GM12891 (cell line): ENCODE measurements around the gene KCNJ9.

Source experiments
- DNase-seq: peaks from one replicate; pipeline ENCODE4 v3.0.0; 2011; ENCODE audit warnings: low spot score; ENCODE audit not compliant: insufficient read length
- FAIRE-seq: peaks from 2 replicates; lab custom pipeline; 2011; peaks lifted over from hg19 to GRCh38; lab: Jason Lieb, UNC
- PAX5 ChIP-seq: IDR thresholded peaks from 2 replicates; pipeline ENCODE4 v1.6.1; 2011; ENCODE audit warnings: low read length, moderate library complexity, mild to moderate bottlenecking; ENCODE audit not compliant: insufficient read depth, severe bottlenecking
- POLR2A ChIP-seq: IDR thresholded peaks from 2 replicates; pipeline ENCODE4 v1.6.1; 2011; ENCODE audit warnings: low read depth, low read length, control low read depth
- POLR2AphosphoS5 ChIP-seq: IDR thresholded peaks from 2 replicates; pipeline ENCODE4 v1.6.1; 2011; ENCODE audit warnings: low read depth, low read length, control low read depth
- POU2F2 ChIP-seq: IDR thresholded peaks from 2 replicates; pipeline ENCODE4 v1.6.1; 2011; ENCODE audit warnings: low read depth, mild to moderate bottlenecking, control low read depth, low read length, moderate library complexity
- SPI1 ChIP-seq: IDR thresholded peaks from 2 replicates; pipeline ENCODE4 v1.6.1; 2011; ENCODE audit warnings: low read depth, low read length, control low read depth
- TAF1 ChIP-seq: IDR thresholded peaks from 2 replicates; pipeline ENCODE4 v1.6.1; 2011; ENCODE audit warnings: low read depth, low read length, control low read depth

The KCNJ9 gene

DNA sequence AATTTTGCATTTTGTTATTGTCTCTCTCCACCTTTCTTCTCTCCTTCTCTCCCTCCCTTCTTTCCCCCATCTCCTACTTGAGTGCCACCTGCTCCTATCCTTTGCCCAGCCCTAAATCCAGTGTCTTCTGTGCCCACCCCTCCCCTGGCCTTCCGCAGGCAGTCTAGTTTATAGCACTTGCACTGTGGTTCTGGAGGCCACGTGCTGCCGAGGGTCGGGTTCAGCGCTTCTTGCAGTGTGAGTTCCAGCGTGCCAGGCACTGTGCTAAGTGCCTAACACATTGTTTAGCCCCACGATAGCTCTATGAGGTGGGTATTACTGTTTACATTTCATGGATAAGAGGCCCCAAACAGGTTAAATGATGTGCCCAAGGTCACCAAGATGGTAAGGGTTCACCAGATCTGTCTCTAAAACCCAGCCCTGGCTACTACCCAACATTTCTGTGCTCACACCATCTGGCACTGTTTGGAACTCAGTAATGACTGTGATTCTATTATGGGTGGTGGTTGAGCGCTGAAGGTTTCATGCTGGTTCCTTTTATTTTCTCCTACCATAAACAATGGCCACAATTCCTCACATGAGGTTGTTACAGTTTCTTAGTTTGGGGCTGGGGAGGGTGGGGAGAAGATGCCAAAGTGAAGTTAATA, 56.0 kb downstream of the KCNJ9 start:
- no peak for DNase-seq
- no peak for FAIRE-seq
- TF ChIP-seq POLR2AphosphoS5 = no peak
- TF ChIP-seq SPI1 = no peak
- TF ChIP-seq TAF1 = no peak
- TF ChIP-seq POLR2A = no peak
- TF ChIP-seq PAX5 = no peak
- no peak for TF ChIP-seq POU2F2

DNA sequence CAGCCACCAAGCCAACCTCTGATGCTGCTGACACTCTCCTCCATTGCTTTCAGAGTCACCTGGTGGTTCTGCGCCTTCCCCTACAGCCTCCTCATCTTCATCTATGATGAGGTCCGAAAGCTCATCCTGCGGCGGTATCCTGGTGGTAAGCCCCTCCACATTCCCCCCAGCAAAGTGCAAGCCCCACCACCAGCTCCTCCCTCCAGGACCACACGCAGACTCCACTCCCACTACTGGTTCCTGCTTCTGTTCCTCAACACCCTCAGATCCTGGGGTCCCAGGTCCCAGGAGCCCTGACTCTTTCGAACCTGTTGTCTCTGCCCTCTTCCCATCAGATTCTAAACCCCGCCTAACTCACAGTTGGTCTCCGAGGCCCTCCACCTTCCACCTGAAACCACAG, 58.5 kb downstream of the KCNJ9 start:
- FAIRE-seq = no peak
- DNase-seq = no peak

More for the DNA sequence above, 58.5 kb downstream of the KCNJ9 start:
- TF ChIP-seq POU2F2 (no peak), TAF1 (no peak), PAX5 (no peak), POLR2A (no peak), SPI1 (no peak), POLR2AphosphoS5 (no peak)
